GM12864 (cell line): ENCODE data around the gene KANSL1.

ENCODE experiments used
- DNase-seq: peaks from one replicate; pipeline ENCODE4 v3.0.0-alpha.2; 2011; ENCODE audit warnings: low read depth
- H3K4me3 ChIP-seq: 2 replicates; pipeline ENCODE4 v1.5.1; 2011; ENCODE audit warnings: mild to moderate bottlenecking, low read depth, low read length, control low read depth
- CTCF ChIP-seq: IDR thresholded peaks from 2 replicates; pipeline ENCODE4 v1.5.1; 2011; ENCODE audit warnings: low read depth, mild to moderate bottlenecking, moderate library complexity, low read length, control low read depth, inconsistent platforms; ENCODE audit errors: missing control alignments

The KANSL1 gene

GRCh38 chr17:46045639-46046038 lies 147.6 kb downstream of the KANSL1 start:
- no peak for TF ChIP-seq CTCF
- H3K4me3 ChIP-seq = no peak overlapping the region

GRCh38 chr17:46044989-46045388 lies 148.2 kb downstream of the KANSL1 start:
- no peak overlapping the region for H3K4me3 ChIP-seq
- DNase-seq = no peak
- TF ChIP-seq CTCF = no peak

More at GRCh38 chr17:46045639-46046038, 147.6 kb downstream of the KANSL1 start:
- no peak for DNase-seq

GRCh38 chr17:46044286-46044928 lies 148.8 kb downstream of the KANSL1 start:
- peak; percentile 37 for DNase-seq
- no peak overlapping the region for H3K4me3 ChIP-seq
- TF ChIP-seq CTCF = peak; percentile 69

GRCh38 chr17:46043606-46044005 lies 149.6 kb downstream of the KANSL1 start:
- H3K4me3 ChIP-seq = no peak overlapping the region
- no peak for DNase-seq
- no peak for TF ChIP-seq CTCF

- no peak for DNase-seq
- TF ChIP-seq CTCF = no peak
- no peak overlapping the region for H3K4me3 ChIP-seq
These were observed 150.3 kb downstream of the KANSL1 start for GRCh38 chr17:46042925-46043324.

- TF ChIP-seq CTCF = no peak
- H3K4me3 ChIP-seq = no peak overlapping the region
- no peak for DNase-seq
These were observed 151.0 kb downstream of the KANSL1 start for GRCh38 chr17:46042246-46042645.

GRCh38 chr17:46039592-46040186 lies 153.5 kb downstream of the KANSL1 start:
- DNase-seq = no peak
- TF ChIP-seq CTCF = no peak

More at GRCh38 chr17:46039592-46040186, 153.5 kb downstream of the KANSL1 start:
- no peak overlapping the region for H3K4me3 ChIP-seq
